DMS 273 (cell line): ENCODE results near the gene CCS.
A peak's percentile ranks its signal among the peaks of the same experiment; 100 is the strongest.
"Not testable (repeated sequence)": the region's sequence is repeated elsewhere in the genome, so short reads cannot be mapped to it uniquely, and the experiment has no call there.

Experiments used
- DNase-seq: peaks from one replicate; lab custom pipeline; 2025; ENCODE audit not compliant: unreplicated experiment; lab: John Stamatoyannopoulos, UW

The CCS gene

GRCh38 chr11:66561178-66561974 lies 31.6 kb upstream of the CCS start:
- peak; percentile 78 for DNase-seq

GRCh38 chr11:66561975-66562248 lies 31.1 kb upstream of the CCS start:
- no peak for DNase-seq

GRCh38 chr11:66562275-66562674 lies 30.7 kb upstream of the CCS start:
- no peak for DNase-seq

GRCh38 chr11:66562907-66563583 lies 29.9 kb upstream of the CCS start:
- DNase-seq = no peak

GRCh38 chr11:66563832-66564231 lies 29.2 kb upstream of the CCS start:
- DNase-seq = no peak

- no peak for DNase-seq
Observed at GRCh38 chr11:66564538-66564937, 28.4 kb upstream of the CCS start.

- DNase-seq = no peak
Observed at GRCh38 chr11:66564984-66565383, 28.0 kb upstream of the CCS start.

- no peak for DNase-seq
Observed at GRCh38 chr11:66566221-66566620, 26.8 kb upstream of the CCS start.

- no peak for DNase-seq
Observed at GRCh38 chr11:66567787-66568123, 25.2 kb upstream of the CCS start.

- peak; percentile 60 for DNase-seq
Observed at GRCh38 chr11:66568124-66568916, 24.7 kb upstream of the CCS start, which contains the start of gene CTSF. TSS of gene CTSF (minus strand) at chr11:66568606. CDS start at chr11:66568486, 120 bp downstream.

GRCh38 chr11:66569076-66569475 lies 23.9 kb upstream of the CCS start:
- DNase-seq = no peak

GRCh38 chr11:66570079-66570849 lies 22.7 kb upstream of the CCS start:
- no peak for DNase-seq

- no peak for DNase-seq
Observed at GRCh38 chr11:66570850-66571180, 22.2 kb upstream of the CCS start.

GRCh38 chr11:66579017-66579606 lies 13.9 kb upstream of the CCS start:
- DNase-seq = peak; percentile 78

- no peak for DNase-seq
Observed at GRCh38 chr11:66580803-66581202, 12.2 kb upstream of the CCS start.

- DNase-seq = no peak
Observed at GRCh38 chr11:66581261-66581660, 11.7 kb upstream of the CCS start.

GRCh38 chr11:66582565-66583147 lies 10.3 kb upstream of the CCS start:
- DNase-seq = not testable (repeated sequence)

- not testable (repeated sequence) for DNase-seq
Observed at GRCh38 chr11:66585447-66585846, 7.5 kb upstream of the CCS start.

- DNase-seq = no peak
Observed at GRCh38 chr11:66586136-66586535, 6.8 kb upstream of the CCS start.

- DNase-seq = not testable (repeated sequence)
Observed at GRCh38 chr11:66589315-66589714, 3.7 kb upstream of the CCS start.
